Activated T-cell treated with anti-CD3 and anti-CD28 coated beads, Interleukin-2, amount 50 U/mL, for 24 hours (primary cell): ENCODE measurements around the gene EHBP1L1.

Experiments used
- DNase-seq: peaks from one replicate; pipeline ENCODE4 v3.0.0-alpha.2; 2020
- H3K27ac Mint-ChIP-seq: 2 replicates; pipeline ENCODE4 v1.8.0; 2020; ENCODE audit warnings: mild to moderate bottlenecking, mixed read lengths
- H3K27me3 Mint-ChIP-seq: 2 replicates; pipeline ENCODE4 v1.8.0; 2020; ENCODE audit warnings: mixed read lengths
- H3K36me3 Mint-ChIP-seq: 2 replicates; pipeline ENCODE4 v1.8.0; 2020; ENCODE audit warnings: low read depth, mixed read lengths
- H3K4me1 Mint-ChIP-seq: 2 replicates; pipeline ENCODE4 v1.8.0; 2020; ENCODE audit warnings: low read depth, mixed read lengths
- H3K4me3 Mint-ChIP-seq: 2 replicates; pipeline ENCODE4 v1.8.0; 2020; ENCODE audit warnings: mild to moderate bottlenecking, moderate library complexity, mixed read lengths
- H3K9me3 Mint-ChIP-seq: 2 replicates; pipeline ENCODE4 v1.8.0; 2020; ENCODE audit warnings: mixed read lengths

The EHBP1L1 gene

GRCh38 chr11:65615229-65615949 lies 39.5 kb downstream of the EHBP1L1 start, which contains the start of gene PCNX3:
TSS of gene PCNX3 (plus strand) at chr11:65615776. CDS start at chr11:65616312, 536 bp downstream.
- Mint-ChIP-seq H3K27ac (peak within 1 kb of the TSS; percentile 98), H3K4me3 (peak within 1 kb of the TSS; percentile 96), H3K27me3 (no peaks in the 10 kb centered on the region), H3K36me3 (peaks cover 79% of the 10 kb centered on the region), H3K4me1 (peaks cover 51% of the 10 kb centered on the region), H3K9me3 (no peaks in the 10 kb centered on the region)
- DNase-seq, result peak; percentile 99

GRCh38 chr11:65615950-65616574 lies 40.2 kb downstream of the EHBP1L1 start:
- Mint-ChIP-seq H3K27me3 (no peaks in the 10 kb centered on the region), H3K27ac (peak overlapping the region; percentile 98), H3K4me1 (peaks cover 46% of the 10 kb centered on the region), H3K9me3 (no peaks in the 10 kb centered on the region), H3K4me3 (peak overlapping the region; percentile 96), H3K36me3 (peaks cover 79% of the 10 kb centered on the region)
- DNase-seq, result no peak

- Mint-ChIP-seq H3K4me1 (peaks cover 42% of the 10 kb centered on the region), H3K27ac (peak overlapping the region; percentile 95), H3K36me3 (peaks cover 82% of the 10 kb centered on the region), H3K4me3 (peak overlapping the region; percentile 94), H3K27me3 (no peaks in the 10 kb centered on the region), H3K9me3 (no peaks in the 10 kb centered on the region)
- no peak for DNase-seq
These were observed 40.7 kb downstream of the EHBP1L1 start for GRCh38 chr11:65616575-65617001.

GRCh38 chr11:65617136-65617850 lies 41.4 kb downstream of the EHBP1L1 start:
- H3K4me3 Mint-ChIP-seq, result peak overlapping the region; percentile 94
- H3K4me1 Mint-ChIP-seq, result peaks cover 36% of the 10 kb centered on the region
- no peaks in the 10 kb centered on the region for H3K9me3 Mint-ChIP-seq
- H3K27me3 Mint-ChIP-seq, result no peaks in the 10 kb centered on the region
- DNase-seq, result no peak
- peaks cover 83% of the 10 kb centered on the region for H3K36me3 Mint-ChIP-seq
- peak overlapping the region; percentile 95 for H3K27ac Mint-ChIP-seq

GRCh38 chr11:65617990-65618751 lies 42.3 kb downstream of the EHBP1L1 start:
- Mint-ChIP-seq H3K27ac (peak overlapping the region; percentile 95), H3K4me3 (peak overlapping the region; percentile 94), H3K4me1 (peaks cover 27% of the 10 kb centered on the region), H3K9me3 (no peaks in the 10 kb centered on the region), H3K36me3 (peaks cover 83% of the 10 kb centered on the region), H3K27me3 (no peaks in the 10 kb centered on the region)
- no peak for DNase-seq

- Mint-ChIP-seq H3K27me3 (no peaks in the 10 kb centered on the region), H3K4me3 (no peak overlapping the region), H3K9me3 (no peaks in the 10 kb centered on the region), H3K36me3 (peaks cover 87% of the 10 kb centered on the region), H3K4me1 (peaks cover 25% of the 10 kb centered on the region), H3K27ac (peak overlapping the region; percentile 52)
- DNase-seq, result no peak
These were observed 42.9 kb downstream of the EHBP1L1 start for GRCh38 chr11:65618763-65619162.

GRCh38 chr11:65619281-65619928 lies 43.6 kb downstream of the EHBP1L1 start:
- DNase-seq, result no peak
- no peaks in the 10 kb centered on the region for H3K9me3 Mint-ChIP-seq
- H3K4me3 Mint-ChIP-seq, result no peak overlapping the region
- H3K36me3 Mint-ChIP-seq, result peaks cover 87% of the 10 kb centered on the region
- H3K27me3 Mint-ChIP-seq, result no peaks in the 10 kb centered on the region
- H3K4me1 Mint-ChIP-seq, result peaks cover 25% of the 10 kb centered on the region
- peak overlapping the region; percentile 52 for H3K27ac Mint-ChIP-seq

GRCh38 chr11:65620666-65621065 lies 44.8 kb downstream of the EHBP1L1 start:
- H3K4me3 Mint-ChIP-seq, result no peak overlapping the region
- H3K9me3 Mint-ChIP-seq, result no peaks in the 10 kb centered on the region
- no peak for DNase-seq
- H3K4me1 Mint-ChIP-seq, result peaks cover 30% of the 10 kb centered on the region
- peaks cover 92% of the 10 kb centered on the region for H3K36me3 Mint-ChIP-seq
- no peaks in the 10 kb centered on the region for H3K27me3 Mint-ChIP-seq
- H3K27ac Mint-ChIP-seq, result peak overlapping the region; percentile 44

GRCh38 chr11:65621460-65621859 lies 45.6 kb downstream of the EHBP1L1 start:
- DNase-seq, result no peak
- Mint-ChIP-seq H3K27me3 (no peaks in the 10 kb centered on the region), H3K36me3 (peaks cover 95% of the 10 kb centered on the region), H3K4me1 (peaks cover 32% of the 10 kb centered on the region), H3K4me3 (no peak overlapping the region), H3K9me3 (no peaks in the 10 kb centered on the region), H3K27ac (no peak overlapping the region)

- Mint-ChIP-seq H3K4me3 (no peak overlapping the region), H3K9me3 (no peaks in the 10 kb centered on the region), H3K27me3 (no peaks in the 10 kb centered on the region), H3K36me3 (peaks cover 95% of the 10 kb centered on the region), H3K4me1 (peaks cover 27% of the 10 kb centered on the region), H3K27ac (no peak overlapping the region)
- DNase-seq, result no peak
These were observed 46.2 kb downstream of the EHBP1L1 start for GRCh38 chr11:65622011-65622410.

- DNase-seq, result no peak
- no peak overlapping the region for H3K4me3 Mint-ChIP-seq
- peaks cover 18% of the 10 kb centered on the region for H3K4me1 Mint-ChIP-seq
- peaks cover 95% of the 10 kb centered on the region for H3K36me3 Mint-ChIP-seq
- no peak overlapping the region for H3K27ac Mint-ChIP-seq
- no peaks in the 10 kb centered on the region for H3K27me3 Mint-ChIP-seq
- no peaks in the 10 kb centered on the region for H3K9me3 Mint-ChIP-seq
These were observed 47.3 kb downstream of the EHBP1L1 start for GRCh38 chr11:65623177-65623576.

- Mint-ChIP-seq H3K4me3 (no peak overlapping the region), H3K27ac (peak overlapping the region; percentile 26), H3K4me1 (peaks cover 17% of the 10 kb centered on the region), H3K9me3 (no peaks in the 10 kb centered on the region), H3K27me3 (no peaks in the 10 kb centered on the region), H3K36me3 (peaks cover 94% of the 10 kb centered on the region)
- DNase-seq, result no peak
These were observed 48.2 kb downstream of the EHBP1L1 start for GRCh38 chr11:65623852-65624616.

- H3K27ac Mint-ChIP-seq, result no peak overlapping the region
- no peaks in the 10 kb centered on the region for H3K27me3 Mint-ChIP-seq
- no peak for DNase-seq
- H3K36me3 Mint-ChIP-seq, result peaks cover 96% of the 10 kb centered on the region
- no peaks in the 10 kb centered on the region for H3K9me3 Mint-ChIP-seq
- peaks cover 11% of the 10 kb centered on the region for H3K4me1 Mint-ChIP-seq
- H3K4me3 Mint-ChIP-seq, result no peak overlapping the region
These were observed 49.2 kb downstream of the EHBP1L1 start for GRCh38 chr11:65624931-65625627.
